IMR-90 (cell line): ENCODE results near the gene IL17B. TPM values are rescaled to one million over a fixed set of nuclear protein-coding genes. Genes with fewer than 3 reads are reported as not detected.

Experiments used
- ATAC-seq: fragments of 200-7000 bp; cut with Tn5 transposase; 2 replicates; pipeline ENCODE4 v1.9.1; 2020; ENCODE audit warnings: low read depth, mild to moderate bottlenecking, moderate library complexity
- BruUV-seq: library from RNA; stranded (reverse); fragments of 400-500 nt; replicated peaks from 2 replicates; lab custom pipeline; 2021; lab: Mats Ljungman, UMichigan
- CTCF ChIA-PET: fragments of 300-600 bp; formaldehyde crosslinking; extraction: SDS; loops from one replicate; lab custom pipeline; 2021; ENCODE audit warnings: antibody characterized with exemption; lab: Yijun Ruan, JAX
- POLR2A ChIA-PET: fragments of 300-600 bp; sonication (Branson Sonifier 250); formaldehyde crosslinking; loops from one replicate; lab custom pipeline; 2022; ENCODE audit warnings: antibody characterized with exemption; ENCODE audit not compliant: unreplicated experiment; lab: Charles Lee
- DNase-seq: peaks from one replicate; pipeline ENCODE4 v3.0.0; 2013
- H2AFZ ChIP-seq: replicated peaks from 2 replicates; pipeline ENCODE3; 2013; ENCODE audit warnings: low read length, mild to moderate bottlenecking; ENCODE audit not compliant: poor library complexity
- H2AK5ac ChIP-seq: 2 replicates; pipeline ENCODE4 v1.6.1; 2013; ENCODE audit warnings: low read depth, low read length, inconsistent platforms
- H2AK9ac ChIP-seq: replicated peaks from 2 replicates; pipeline ENCODE3; 2013; ENCODE audit warnings: mild to moderate bottlenecking, low read depth, low read length, moderate library complexity; ENCODE audit not compliant: poor library complexity
- H2BK120ac ChIP-seq: 2 replicates; pipeline ENCODE4 v1.6.1; 2013; ENCODE audit warnings: low read depth, low read length, inconsistent platforms
- H2BK15ac ChIP-seq: 3 replicates; pipeline ENCODE4 v1.6.1; 2013; ENCODE audit warnings: low read depth, low read length, inconsistent platforms
- H2BK20ac ChIP-seq: 2 replicates; pipeline ENCODE4 v1.6.1; 2013; ENCODE audit warnings: low read depth, mild to moderate bottlenecking, inconsistent platforms, low read length, moderate library complexity
- H2BK5ac ChIP-seq: 2 replicates; pipeline ENCODE4 v1.6.1; 2013; ENCODE audit warnings: mild to moderate bottlenecking, low read depth, low read length, inconsistent platforms; ENCODE audit not compliant: poor library complexity, severe bottlenecking
- H3K14ac ChIP-seq: replicated peaks from 2 replicates; pipeline ENCODE4 v1.6.1; 2013; ENCODE audit warnings: low read depth, low read length, inconsistent platforms
- H3K18ac ChIP-seq: 2 replicates; pipeline ENCODE4 v1.6.1; 2013; ENCODE audit warnings: low read depth, low read length, control low read depth
- H3K23ac ChIP-seq: 2 replicates; pipeline ENCODE4 v1.6.1; 2013; ENCODE audit warnings: low read depth, low read length, inconsistent platforms
- H3K27ac ChIP-seq: 2 replicates; pipeline ENCODE4 v1.5.1; 2013; ENCODE audit warnings: mild to moderate bottlenecking, control low read depth, low read length; ENCODE audit not compliant: insufficient read depth
- H3K27me3 ChIP-seq: 2 replicates; pipeline ENCODE4 v1.6.1; 2013; ENCODE audit warnings: low read length; ENCODE audit not compliant: control insufficient read depth, insufficient read depth
- H3K36me3 ChIP-seq: 2 replicates; pipeline ENCODE4 v1.6.1; 2013; ENCODE audit warnings: low read length, mixed read lengths; ENCODE audit not compliant: control insufficient read depth, insufficient read depth
- H3K4ac ChIP-seq: 2 replicates; pipeline ENCODE4 v1.6.1; 2013; ENCODE audit warnings: low read depth, low read length, inconsistent platforms
- H3K4me1 ChIP-seq: 2 replicates; pipeline ENCODE4 v1.6.1; 2013; ENCODE audit warnings: low read length, mixed read lengths; ENCODE audit not compliant: control insufficient read depth, insufficient read depth
- H3K4me2 ChIP-seq: 2 replicates; pipeline ENCODE4 v1.6.1; 2013; ENCODE audit warnings: low read depth, mild to moderate bottlenecking, control low read depth, low read length, moderate library complexity
- H3K4me3 ChIP-seq: 2 replicates; pipeline ENCODE4 v1.5.1; 2013; ENCODE audit warnings: low read depth, mild to moderate bottlenecking, control low read depth, low read length, moderate library complexity; ENCODE audit not compliant: insufficient read depth
- H3K56ac ChIP-seq: 2 replicates; pipeline ENCODE4 v1.6.1; 2013; ENCODE audit warnings: low read length, inconsistent platforms; ENCODE audit not compliant: insufficient read depth; ENCODE audit errors: extremely low read depth
- H3K79me1 ChIP-seq, 2 experiments: 2 replicates each; pipeline ENCODE4 v1.6.1; 2013; ENCODE audit warnings: low read length in 2 of 2, inconsistent platforms in 1 of 2, low read depth in 1 of 2
- H3K9ac ChIP-seq: 2 replicates; pipeline ENCODE4 v1.6.1; 2013; ENCODE audit warnings: low read depth, low read length, control low read depth
- H3K9me1 ChIP-seq: 2 replicates; pipeline ENCODE4 v1.6.1; 2013; ENCODE audit warnings: low read length, inconsistent platforms; ENCODE audit not compliant: insufficient read depth
- H3K9me3 ChIP-seq: 2 replicates; pipeline ENCODE4 v1.6.1; 2013; ENCODE audit warnings: low read length; ENCODE audit not compliant: control insufficient read depth, insufficient read depth
- H4K20me1 ChIP-seq: 2 replicates; pipeline ENCODE4 v1.6.1; 2013; ENCODE audit warnings: low read length, inconsistent platforms; ENCODE audit not compliant: insufficient read depth
- H4K5ac ChIP-seq: 2 replicates; pipeline ENCODE4 v1.6.1; 2013; ENCODE audit warnings: mild to moderate bottlenecking, low read depth, low read length, control low read depth
- H4K8ac ChIP-seq, 2 experiments: 2 replicates each; pipeline ENCODE4 v1.6.1; 2013; ENCODE audit warnings: low read depth in 2 of 2, low read length in 2 of 2, control low read depth in 1 of 2, inconsistent platforms in 1 of 2
- H4K91ac ChIP-seq: 2 replicates; pipeline ENCODE4 v1.6.1; 2013; ENCODE audit warnings: low read depth, low read length, inconsistent platforms; ENCODE audit not compliant: insufficient read depth
- FOS ChIP-seq: fragments of 150-350 bp; IDR thresholded peaks from 2 replicates; pipeline ENCODE4 v1.6.1; 2016; ENCODE audit warnings: low read depth, low read length
- MAFK ChIP-seq: IDR thresholded peaks from 2 replicates; pipeline ENCODE4 v1.6.1; 2012; ENCODE audit warnings: low read depth, low read length, improper control_type of control experiment
- MXI1 ChIP-seq: IDR thresholded peaks from 2 replicates; pipeline ENCODE4 v1.6.1; 2012; ENCODE audit warnings: low read depth, mild to moderate bottlenecking, low read length, moderate library complexity, borderline replicate concordance
- RFX5 ChIP-seq: IDR thresholded peaks from 2 replicates; pipeline ENCODE4 v1.8.0; 2012; ENCODE audit warnings: low read depth, mild to moderate bottlenecking, low read length, moderate library complexity
- SMC3 ChIP-seq: fragments of 150-350 bp; IDR thresholded peaks from 2 replicates; pipeline ENCODE4 v1.6.1; 2016; ENCODE audit warnings: low read depth, mild to moderate bottlenecking, antibody characterized with exemption, low read length, moderate library complexity
- WGBS, 2 experiments: methylation state at CpG; one replicate each; pipeline versions ENCODE4 v1.1.5 to v1.1.7; 2013; ENCODE audit warnings: missing lambda C conversion rate in 2 of 2; ENCODE audit not compliant: insufficient read length in 1 of 2; ENCODE audit errors: extremely low coverage in 2 of 2; 5-methylcytosine and 5-hydroxymethylcytosine counted together
- dilution Hi-C: fragments of 300-500 bp; cut with HindIII; formaldehyde crosslinking; loops from one replicate; pipeline ENCODE4 v1.14.3; 2018; ENCODE audit warnings: low sequenced_read_pairs; ENCODE audit not compliant: unreplicated experiment
- in situ Hi-C: fragments of 300-500 bp; cut with MboI; formaldehyde crosslinking; loops from 3 replicates; pipeline ENCODE4 v1.14.3; 2019; ENCODE audit warnings: low sequenced_read_pairs, inconsistent platforms, mixed read lengths
- intact Hi-C: fragments of 100-400 bp; cut with micrococcal nuclease; formaldehyde crosslinking; loops from 2 replicates; pipeline ENCODE4 v1.10.0; 2022
- polyA plus RNA-seq, 3 experiments: library from polyadenylated mRNA; depleted of rRNA; stranded (reverse); fragments of >200 nt; gene quantifications; 2 replicates each; pipeline ENCODE4 v1.2.3, GENCODE V29; 2012; ENCODE audit warnings: low replicate concordance in 1 of 3
- total RNA-seq: library from RNA; depleted of rRNA; stranded (reverse); fragments of >200 nt; gene quantifications from 2 replicates; pipeline ENCODE4 v1.2.3, GENCODE V29; 2012
- TF ChIP-seq, protein P1 (sequence below): fragments of 150-350 bp; IDR thresholded peaks from 2 replicates; pipeline ENCODE4 v1.6.1; 2016; ENCODE audit warnings: low read depth, mild to moderate bottlenecking, low read length, moderate library complexity, borderline replicate concordance
- TF ChIP-seq, protein P2 (sequence below): conservative IDR thresholded peaks from 2 replicates; pipeline ENCODE4 v1.5.1; 2012; ENCODE audit warnings: mild to moderate bottlenecking, low read depth, low read length, improper control_type of control experiment

The IL17B gene
- total and polyA plus RNA-seq, 2 of the 4 experiments (the other 2 are of a cell fraction), result 0.31 TPM; not detected in 1

DNA sequence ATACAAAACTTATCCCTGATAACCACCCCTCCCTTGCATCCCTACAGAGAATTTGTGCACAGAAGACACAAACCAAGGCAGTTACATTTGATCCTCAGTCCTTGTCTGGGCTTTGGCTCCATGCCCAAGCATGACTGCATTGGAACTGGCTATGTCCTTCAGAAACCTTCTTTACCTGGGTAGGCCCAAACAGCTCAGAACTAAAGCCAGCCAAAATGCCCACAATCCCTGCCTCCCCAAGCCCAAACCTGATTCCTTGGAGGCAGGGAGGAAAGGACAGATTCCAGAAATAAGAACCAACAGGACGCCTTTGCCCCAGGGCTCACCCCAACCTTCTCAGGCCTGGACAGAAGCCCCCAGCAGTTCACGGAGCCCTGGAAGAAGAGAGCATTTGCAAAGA lies 8.2 kb downstream of the IL17B start:
- TF ChIP-seq MXI1, result no peak
- TF ChIP-seq, protein P1, sequence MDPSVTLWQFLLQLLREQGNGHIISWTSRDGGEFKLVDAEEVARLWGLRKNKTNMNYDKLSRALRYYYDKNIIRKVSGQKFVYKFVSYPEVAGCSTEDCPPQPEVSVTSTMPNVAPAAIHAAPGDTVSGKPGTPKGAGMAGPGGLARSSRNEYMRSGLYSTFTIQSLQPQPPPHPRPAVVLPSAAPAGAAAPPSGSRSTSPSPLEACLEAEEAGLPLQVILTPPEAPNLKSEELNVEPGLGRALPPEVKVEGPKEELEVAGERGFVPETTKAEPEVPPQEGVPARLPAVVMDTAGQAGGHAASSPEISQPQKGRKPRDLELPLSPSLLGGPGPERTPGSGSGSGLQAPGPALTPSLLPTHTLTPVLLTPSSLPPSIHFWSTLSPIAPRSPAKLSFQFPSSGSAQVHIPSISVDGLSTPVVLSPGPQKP, result no peak
- TF ChIP-seq RFX5, result no peak
- TF ChIP-seq SMC3, result no peak
- TF ChIP-seq, protein P2, sequence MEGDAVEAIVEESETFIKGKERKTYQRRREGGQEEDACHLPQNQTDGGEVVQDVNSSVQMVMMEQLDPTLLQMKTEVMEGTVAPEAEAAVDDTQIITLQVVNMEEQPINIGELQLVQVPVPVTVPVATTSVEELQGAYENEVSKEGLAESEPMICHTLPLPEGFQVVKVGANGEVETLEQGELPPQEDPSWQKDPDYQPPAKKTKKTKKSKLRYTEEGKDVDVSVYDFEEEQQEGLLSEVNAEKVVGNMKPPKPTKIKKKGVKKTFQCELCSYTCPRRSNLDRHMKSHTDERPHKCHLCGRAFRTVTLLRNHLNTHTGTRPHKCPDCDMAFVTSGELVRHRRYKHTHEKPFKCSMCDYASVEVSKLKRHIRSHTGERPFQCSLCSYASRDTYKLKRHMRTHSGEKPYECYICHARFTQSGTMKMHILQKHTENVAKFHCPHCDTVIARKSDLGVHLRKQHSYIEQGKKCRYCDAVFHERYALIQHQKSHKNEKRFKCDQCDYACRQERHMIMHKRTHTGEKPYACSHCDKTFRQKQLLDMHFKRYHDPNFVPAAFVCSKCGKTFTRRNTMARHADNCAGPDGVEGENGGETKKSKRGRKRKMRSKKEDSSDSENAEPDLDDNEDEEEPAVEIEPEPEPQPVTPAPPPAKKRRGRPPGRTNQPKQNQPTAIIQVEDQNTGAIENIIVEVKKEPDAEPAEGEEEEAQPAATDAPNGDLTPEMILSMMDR, result no peak
- no peak for TF ChIP-seq FOS
- no peak for TF ChIP-seq MAFK
- no TSS peak for BruUV-seq
- H3K9me3 ChIP-seq, result no peaks in the 10 kb centered on the region
- no peak overlapping the region for H4K91ac ChIP-seq
- H2AK5ac ChIP-seq, result no peak overlapping the region
- no peak overlapping the region for H2BK120ac ChIP-seq
- no peak overlapping the region for H2BK20ac ChIP-seq
- H3K4ac ChIP-seq, result no peak overlapping the region
- no peak overlapping the region for H2BK15ac ChIP-seq
- no peak overlapping the region for H4K8ac ChIP-seq
- H3K4me1 ChIP-seq, result 0 out of 2 replicates have a peak, but pooled peaks cover 2% of the 10 kb centered on the region
- no peak for ATAC-seq
- H3K4me2 ChIP-seq, result no peak overlapping the region
- no peak for DNase-seq
- no peak overlapping the region for H3K23ac ChIP-seq
- H3K18ac ChIP-seq, result no peak overlapping the region
- no peak overlapping the region for H3K27ac ChIP-seq
- H3K79me1 ChIP-seq, result no peaks in the 10 kb centered on the region
- H2AFZ ChIP-seq, result no peak overlapping the region
- ChIA-PET POLR2A (no interaction called here), CTCF (interaction anchor here (1.0 to 1.1 kb wide), 2 partner anchors 26 to 192 kb away, joined by 3 to 5 read pairs; partner anchors contain the start of gene GRPEL2)
- H3K56ac ChIP-seq, result no peak overlapping the region
- in situ Hi-C loops (loop anchor here (5.0 kb wide), 1 partner anchor 191 kb away; no protein-coding TSS in a partner anchor), intact Hi-C loops (loop anchor here (1.0 kb wide), 1 partner anchor 54 kb away; no protein-coding TSS in a partner anchor), dilution Hi-C loops (no loop called here)
- H3K14ac ChIP-seq, result no peak overlapping the region
- H3K9me1 ChIP-seq, result peaks cover 5% of the 10 kb centered on the region; the same call in 1 of the 2 replicates
- no peaks in the 10 kb centered on the region for H3K27me3 ChIP-seq
- no peak overlapping the region for H3K4me3 ChIP-seq
- no peaks in the 10 kb centered on the region for H4K20me1 ChIP-seq
- H3K9ac ChIP-seq, result no peak overlapping the region
- no peak overlapping the region for H2BK5ac ChIP-seq
- H2AK9ac ChIP-seq, result no peak overlapping the region
- no peak overlapping the region for H4K5ac ChIP-seq
- no CpG with 5 or more reads among the region's 2 CpGs for WGBS, 2 experiments
- H3K36me3 ChIP-seq, result no peaks in the 10 kb centered on the region
